OCI-LY3 (cell line): ENCODE data around the gene CACNA2D3.

Experiments
- H2AFZ ChIP-seq: fragments of 200-600, 300-600 bp; shearing (Covaris generic); 2 replicates; pipeline ENCODE4 v1.6.0; 2014; ENCODE audit warnings: antibody characterized with exemption, low read depth, low read length
- H3K27ac ChIP-seq: fragments of 200-600, 300-600 bp; sonication (generic); 2 replicates; pipeline ENCODE4 v1.5.1; 2014; ENCODE audit warnings: mild to moderate bottlenecking, low read length, moderate library complexity, mixed read lengths
- H3K27me3 ChIP-seq: fragments of 200-600, 300-600 bp; sonication (generic); 2 replicates; pipeline ENCODE4 v1.6.1; 2014; ENCODE audit warnings: low read depth, low read length, mixed read lengths
- H3K36me3 ChIP-seq: fragments of 200-600, 300-600 bp; sonication (generic); replicated peaks from 2 replicates; pipeline ENCODE3; 2014; ENCODE audit warnings: low read depth, low read length, mixed read lengths
- H3K4me1 ChIP-seq: fragments of 300-600, 200-600 bp; sonication (generic); 2 replicates; pipeline ENCODE4 v1.6.1; 2014; ENCODE audit warnings: low read length, mixed read lengths
- H3K4me2 ChIP-seq: fragments of 200-600, 300-600 bp; sonication (generic); 2 replicates; pipeline ENCODE4 v1.6.1; 2014; ENCODE audit warnings: low read length, mixed read lengths
- H3K4me3 ChIP-seq: fragments of 300-600, 200-600 bp; sonication (generic); 2 replicates; pipeline ENCODE4 v1.5.1; 2014; ENCODE audit warnings: antibody characterized with exemption, mild to moderate bottlenecking, low read length, moderate library complexity
- H3K79me2 ChIP-seq: fragments of 300-600, 200-600 bp; shearing (Covaris generic); 2 replicates; pipeline ENCODE4 v1.6.1; 2014; ENCODE audit warnings: mild to moderate bottlenecking, low read length, mixed read lengths
- H3K9ac ChIP-seq: fragments of 300-600, 200-600 bp; shearing (Covaris generic); 2 replicates; pipeline ENCODE4 v1.6.0; 2014; ENCODE audit warnings: mild to moderate bottlenecking, low read length, moderate library complexity
- H3K9me3 ChIP-seq: fragments of 200-600, 300-600 bp; shearing (Covaris generic); 2 replicates; pipeline ENCODE4 v1.6.1; 2014; ENCODE audit warnings: low read length, mixed read lengths; ENCODE audit not compliant: insufficient read depth
- H4K20me1 ChIP-seq: fragments of 200-600, 300-600 bp; sonication (generic); 2 replicates; pipeline ENCODE4 v1.6.1; 2016; ENCODE audit warnings: low read length, mixed read lengths; ENCODE audit not compliant: insufficient read depth
- CTCF ChIP-seq: fragments of 200-600, 300-600 bp; sonication (generic); IDR thresholded peaks from 2 replicates; pipeline ENCODE4 v1.5.1; 2014; ENCODE audit warnings: antibody characterized with exemption, low read length, low read depth
- EZH2phosphoT487 ChIP-seq: fragments of 200-600 bp; shearing (Covaris generic); IDR thresholded peaks from 2 replicates; pipeline ENCODE4 v1.6.1; 2018; ENCODE audit warnings: antibody characterized with exemption, mixed run types, low read depth

Gene CACNA2D3

GRCh38 chr3:54814224-54814623 is 691.9 kb downstream of the CACNA2D3 start:
- H3K9ac ChIP-seq = no peak overlapping the region
- H3K36me3 ChIP-seq = no peaks in the 10 kb centered on the region
- H4K20me1 ChIP-seq = no peaks in the 10 kb centered on the region
- no peak overlapping the region for H3K27ac ChIP-seq
- H3K79me2 ChIP-seq = no peaks in the 10 kb centered on the region
- TF ChIP-seq CTCF (no peak), EZH2phosphoT487 (no peak)
- H3K9me3 ChIP-seq = no peaks in the 10 kb centered on the region
- H3K27me3 ChIP-seq = no peaks in the 10 kb centered on the region
- no peak overlapping the region for H3K4me2 ChIP-seq
- H2AFZ ChIP-seq = no peak overlapping the region
- H3K4me1 ChIP-seq = no peaks in the 10 kb centered on the region
- no peak overlapping the region for H3K4me3 ChIP-seq

GRCh38 chr3:54817628-54818027 is 695.3 kb downstream of the CACNA2D3 start:
- Histone ChIP-seq H3K9me3 (no peaks in the 10 kb centered on the region), H3K4me1 (no peaks in the 10 kb centered on the region), H3K4me3 (no peak overlapping the region), H3K27ac (no peak overlapping the region), H3K36me3 (no peaks in the 10 kb centered on the region), H3K79me2 (no peaks in the 10 kb centered on the region), H2AFZ (no peak overlapping the region), H3K4me2 (no peak overlapping the region), H4K20me1 (no peaks in the 10 kb centered on the region), H3K9ac (no peak overlapping the region), H3K27me3 (no peaks in the 10 kb centered on the region)
- TF ChIP-seq CTCF = no peak
- no peak for TF ChIP-seq EZH2phosphoT487

- Histone ChIP-seq H3K27me3 (no peaks in the 10 kb centered on the region), H3K79me2 (no peaks in the 10 kb centered on the region), H3K4me2 (no peak overlapping the region), H3K36me3 (no peaks in the 10 kb centered on the region), H2AFZ (no peak overlapping the region), H3K4me1 (no peaks in the 10 kb centered on the region), H3K9me3 (no peaks in the 10 kb centered on the region), H3K9ac (no peak overlapping the region), H3K4me3 (no peak overlapping the region), H4K20me1 (no peaks in the 10 kb centered on the region), H3K27ac (no peak overlapping the region)
- no peak for TF ChIP-seq EZH2phosphoT487
- no peak for TF ChIP-seq CTCF
Measured at GRCh38 chr3:54818486-54818885, 696.1 kb downstream of the CACNA2D3 start.

GRCh38 chr3:54818942-54819341 is 696.6 kb downstream of the CACNA2D3 start:
- TF ChIP-seq EZH2phosphoT487 = no peak
- no peak for TF ChIP-seq CTCF

More at GRCh38 chr3:54818942-54819341, 696.6 kb downstream of the CACNA2D3 start:
- no peaks in the 10 kb centered on the region for H3K4me1 ChIP-seq
- H3K27ac ChIP-seq = no peak overlapping the region
- H3K9me3 ChIP-seq = no peaks in the 10 kb centered on the region
- no peaks in the 10 kb centered on the region for H4K20me1 ChIP-seq
- H3K4me3 ChIP-seq = no peak overlapping the region
- H3K9ac ChIP-seq = no peak overlapping the region
- no peak overlapping the region for H2AFZ ChIP-seq
- no peaks in the 10 kb centered on the region for H3K36me3 ChIP-seq
- H3K79me2 ChIP-seq = no peaks in the 10 kb centered on the region
- H3K27me3 ChIP-seq = no peaks in the 10 kb centered on the region
- H3K4me2 ChIP-seq = no peak overlapping the region
